GM12878 (cell line): ENCODE results near the gene HTR1D. TPM values are rescaled to one million over a fixed set of nuclear protein-coding genes. Genes with fewer than 3 reads are reported as not detected.

Experiments used
- ATAC-seq: fragments of 200-7000 bp; cut with Tn5 transposase; 3 replicates; pipeline ENCODE4 v1.9.1; 2020; ENCODE audit warnings: mild to moderate bottlenecking, moderate library complexity
- BruUV-seq: library from RNA; stranded (reverse); fragments of 400-500 nt; replicated peaks from 2 replicates; lab custom pipeline; 2021; lab: Mats Ljungman, UMichigan
- CTCF ChIA-PET: fragments of 300-600 bp; sonication (Branson Sonifier 250); formaldehyde crosslinking; extraction: SDS; loops from one replicate; lab custom pipeline; 2021; ENCODE audit warnings: inconsistent platforms; lab: Yijun Ruan, JAX
- POLR2A ChIA-PET: fragments of 350-600 bp; formaldehyde crosslinking; extraction: SDS; loops from one replicate; lab custom pipeline; 2021; ENCODE audit warnings: inconsistent platforms; lab: Charles Lee
- RAD21 ChIA-PET: fragments of 300-600 bp; sonication (Branson Sonifier 250); formaldehyde crosslinking; loops from one replicate; lab custom pipeline; 2023; ENCODE audit warnings: antibody characterized with exemption; ENCODE audit not compliant: unreplicated experiment; lab: Charles Lee
- SMC1A ChIA-PET: fragments of 300-600 bp; sonication (Branson Sonifier 250); formaldehyde crosslinking; loops from one replicate; lab custom pipeline; 2023; ENCODE audit not compliant: unreplicated experiment, uncharacterized antibody; lab: Charles Lee
- DNase-seq: peaks from one replicate; pipeline ENCODE4 v3.0.0-alpha.2; 2011; ENCODE audit warnings: low read depth, low spot score
- FAIRE-seq: peaks from 3 replicates; lab custom pipeline; 2011; peaks lifted over from hg19 to GRCh38; lab: Jason Lieb, UNC
- H2AFZ ChIP-seq: 2 replicates; pipeline ENCODE4 v1.6.0; 2011; ENCODE audit warnings: low read depth, low read length, control low read depth; ENCODE audit not compliant: control insufficient read depth
- H3K27ac ChIP-seq: 2 replicates; pipeline ENCODE4 v1.5.1; 2011; ENCODE audit warnings: control low read depth; ENCODE audit not compliant: control insufficient read depth, insufficient read depth
- H3K27me3 ChIP-seq, 2 experiments: replicated peaks in 1 of 2; 2 replicates each; pipeline versions ENCODE4 v1.6.0 to v1.6.1; 2011; ENCODE audit warnings: low read length in 1 of 2; ENCODE audit not compliant: control insufficient read depth in 2 of 2, insufficient read depth in 2 of 2
- H3K36me3 ChIP-seq, 2 experiments: 2 replicates each; pipeline ENCODE4 v1.5.1; 2011; ENCODE audit warnings: low read length in 1 of 2; ENCODE audit not compliant: control insufficient read depth in 2 of 2, insufficient read depth in 2 of 2
- H3K4me1 ChIP-seq: 2 replicates; pipeline ENCODE4 v1.6.1; 2011; ENCODE audit warnings: mild to moderate bottlenecking, low read length, moderate library complexity, mixed read lengths; ENCODE audit not compliant: control insufficient read depth, insufficient read depth
- H3K4me2 ChIP-seq: 2 replicates; pipeline ENCODE4 v1.6.0; 2011; ENCODE audit warnings: control low read depth; ENCODE audit not compliant: control insufficient read depth, insufficient read depth
- H3K4me3 ChIP-seq: fragments of 200-600 bp; sonication (generic); 2 replicates; pipeline ENCODE4 v1.5.1; 2016
- H3K79me2 ChIP-seq: 2 replicates; pipeline ENCODE4 v1.6.0; 2011; ENCODE audit warnings: low read length; ENCODE audit not compliant: control insufficient read depth, insufficient read depth
- H3K9ac ChIP-seq: 2 replicates; pipeline ENCODE4 v1.8.0; 2011; ENCODE audit warnings: low read length, control low read depth, mixed read lengths; ENCODE audit not compliant: control insufficient read depth, insufficient read depth
- H3K9me3 ChIP-seq: replicated peaks from 3 replicates; pipeline ENCODE4 v1.5.1; 2011; ENCODE audit warnings: mild to moderate bottlenecking, low read length; ENCODE audit not compliant: control insufficient read depth, insufficient read depth
- H4K20me1 ChIP-seq: 2 replicates; pipeline ENCODE4 v1.6.0; 2011; ENCODE audit not compliant: control insufficient read depth, insufficient read depth
- CBX5 ChIP-seq: sonication (generic); IDR thresholded peaks from 2 replicates; pipeline ENCODE4 v1.6.1; 2016; ENCODE audit warnings: low read depth, moderate library complexity, mild to moderate bottlenecking, inconsistent platforms
- GATAD2B ChIP-seq: fragments of 450-650 bp; conservative IDR thresholded peaks from 2 replicates; pipeline ENCODE4 v1.6.1; 2017; ENCODE audit warnings: low read depth, mild to moderate bottlenecking, moderate library complexity
- RAD21 ChIP-seq: IDR thresholded peaks from 2 replicates; pipeline ENCODE4 v1.6.1; 2011; ENCODE audit warnings: mild to moderate bottlenecking, low read depth, low read length, moderate library complexity; ENCODE audit not compliant: insufficient read depth
- SUPT20H ChIP-seq: IDR thresholded peaks from 2 replicates; pipeline ENCODE4 v1.6.1; 2011; ENCODE audit warnings: low read depth, mild to moderate bottlenecking, low read length, moderate library complexity, borderline replicate concordance; ENCODE audit not compliant: control insufficient read depth
- WGBS: methylation state at CpG from one replicate; pipeline ENCODE4 v1.1.6; 2016; ENCODE audit warnings: low lambda C conversion rate; ENCODE audit not compliant: insufficient replicate concordance, insufficient coverage; ENCODE audit errors: missing lambda C conversion rate; 5-methylcytosine and 5-hydroxymethylcytosine counted together
- in situ Hi-C: fragments of 300-500 bp; cut with MboI; formaldehyde crosslinking; loops from 9 replicates; pipeline ENCODE4 v1.14.3; 2018; ENCODE audit warnings: mixed read lengths
- intact Hi-C: fragments of 100-400 bp; cut with micrococcal nuclease; formaldehyde crosslinking; loops from one replicate; pipeline ENCODE4 v1.14.2; 2022; ENCODE audit not compliant: unreplicated experiment
- polyA plus RNA-seq, 11 experiments: library from polyadenylated mRNA; depleted of rRNA in 4 of 11; unstranded in 6 of 11; stranded (reverse) in 5 of 11; fragments of >200 nt; fragmentation: Nextera tagmentation in 4 of 11; fragmentation: Illumina TruSeq in 1 of 11; extraction: Ambion mirVana in 4 of 11; extraction: Trizol in 1 of 11; gene quantifications; 1 replicate in 1 of 11; 2 replicates in 10 of 11; pipeline versions ENCODE4 v1.2.1 to v1.2.3, GENCODE V29; 2011 to 2016; ENCODE audit warnings: inconsistent platforms in 2 of 11, missing spikeins in 2 of 11, low read depth in 1 of 11
- total RNA-seq, 4 experiments: library from RNA; depleted of rRNA in 3 of 4; stranded (reverse); fragments of >200 nt in 3 of 4; fragmentation: Illumina TruSeq in 1 of 4; extraction: Trizol in 1 of 4; gene quantifications; 2 replicates each; pipeline versions ENCODE4 v1.2.1 to v1.2.3, GENCODE V29; 2013 to 2021
- TF ChIP-seq, protein P1 (sequence below): fragments of 450-650 bp; IDR thresholded peaks from 2 replicates; pipeline ENCODE4 v1.6.1; 2017; ENCODE audit warnings: mild to moderate bottlenecking
- TF ChIP-seq, protein P2 (sequence below): fragments of 450-650 bp; conservative IDR thresholded peaks from 2 replicates; pipeline ENCODE4 v1.6.1; 2017; ENCODE audit warnings: mild to moderate bottlenecking, moderate library complexity
- TF ChIP-seq, protein P3 (sequence below): fragments of 450-650 bp; IDR thresholded peaks from 2 replicates; pipeline ENCODE4 v1.6.1; 2016; ENCODE audit warnings: mild to moderate bottlenecking

The HTR1D gene
- total and polyA plus RNA-seq, 10 of the 15 experiments (the other 5 are each of a cell fraction or from before 2014, with no cell fraction given), result 0.07 TPM; not detected in 9

DNA sequence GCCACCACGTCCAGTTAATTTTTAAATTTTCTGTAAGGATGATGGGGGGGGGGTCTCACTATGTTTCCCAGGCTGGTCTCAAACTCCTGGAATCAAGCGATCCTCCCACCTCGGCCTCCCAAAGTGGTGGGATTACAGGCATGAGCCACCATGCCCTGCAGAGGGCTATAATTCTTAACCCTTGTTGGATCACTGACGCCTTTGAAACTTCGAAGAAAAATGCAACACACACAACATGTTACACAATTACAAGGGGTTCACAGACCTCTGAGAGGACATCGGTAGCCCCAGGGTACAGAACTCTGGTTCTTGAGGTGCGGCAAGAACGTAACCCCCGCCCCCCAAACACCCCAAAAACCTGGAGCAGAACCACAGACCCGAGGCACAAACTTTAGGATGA lies 40.3 kb downstream of the HTR1D start:
- no peak for FAIRE-seq
- RAD21 ChIA-PET, result interaction anchor here (0.7 to 5.5 kb wide), 6 partner anchors 27 to 167 kb away, joined by 3 to 71 read pairs (median 4); partner anchors contain the start of gene HNRNPR
- TF ChIP-seq RAD21 (no peak), CBX5 (no peak), SUPT20H (no peak), GATAD2B (no peak)
- TF ChIP-seq, protein P1, sequence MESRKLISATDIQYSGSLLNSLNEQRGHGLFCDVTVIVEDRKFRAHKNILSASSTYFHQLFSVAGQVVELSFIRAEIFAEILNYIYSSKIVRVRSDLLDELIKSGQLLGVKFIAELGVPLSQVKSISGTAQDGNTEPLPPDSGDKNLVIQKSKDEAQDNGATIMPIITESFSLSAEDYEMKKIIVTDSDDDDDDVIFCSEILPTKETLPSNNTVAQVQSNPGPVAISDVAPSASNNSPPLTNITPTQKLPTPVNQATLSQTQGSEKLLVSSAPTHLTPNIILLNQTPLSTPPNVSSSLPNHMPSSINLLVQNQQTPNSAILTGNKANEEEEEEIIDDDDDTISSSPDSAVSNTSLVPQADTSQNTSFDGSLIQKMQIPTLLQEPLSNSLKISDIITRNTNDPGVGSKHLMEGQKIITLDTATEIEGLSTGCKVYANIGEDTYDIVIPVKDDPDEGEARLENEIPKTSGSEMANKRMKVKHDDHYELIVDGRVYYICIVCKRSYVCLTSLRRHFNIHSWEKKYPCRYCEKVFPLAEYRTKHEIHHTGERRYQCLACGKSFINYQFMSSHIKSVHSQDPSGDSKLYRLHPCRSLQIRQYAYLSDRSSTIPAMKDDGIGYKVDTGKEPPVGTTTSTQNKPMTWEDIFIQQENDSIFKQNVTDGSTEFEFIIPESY, result no peak
- TF ChIP-seq, protein P2, sequence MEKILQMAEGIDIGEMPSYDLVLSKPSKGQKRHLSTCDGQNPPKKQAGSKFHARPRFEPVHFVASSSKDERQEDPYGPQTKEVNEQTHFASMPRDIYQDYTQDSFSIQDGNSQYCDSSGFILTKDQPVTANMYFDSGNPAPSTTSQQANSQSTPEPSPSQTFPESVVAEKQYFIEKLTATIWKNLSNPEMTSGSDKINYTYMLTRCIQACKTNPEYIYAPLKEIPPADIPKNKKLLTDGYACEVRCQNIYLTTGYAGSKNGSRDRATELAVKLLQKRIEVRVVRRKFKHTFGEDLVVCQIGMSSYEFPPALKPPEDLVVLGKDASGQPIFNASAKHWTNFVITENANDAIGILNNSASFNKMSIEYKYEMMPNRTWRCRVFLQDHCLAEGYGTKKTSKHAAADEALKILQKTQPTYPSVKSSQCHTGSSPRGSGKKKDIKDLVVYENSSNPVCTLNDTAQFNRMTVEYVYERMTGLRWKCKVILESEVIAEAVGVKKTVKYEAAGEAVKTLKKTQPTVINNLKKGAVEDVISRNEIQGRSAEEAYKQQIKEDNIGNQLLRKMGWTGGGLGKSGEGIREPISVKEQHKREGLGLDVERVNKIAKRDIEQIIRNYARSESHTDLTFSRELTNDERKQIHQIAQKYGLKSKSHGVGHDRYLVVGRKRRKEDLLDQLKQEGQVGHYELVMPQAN, result no peak
- TF ChIP-seq, protein P3, sequence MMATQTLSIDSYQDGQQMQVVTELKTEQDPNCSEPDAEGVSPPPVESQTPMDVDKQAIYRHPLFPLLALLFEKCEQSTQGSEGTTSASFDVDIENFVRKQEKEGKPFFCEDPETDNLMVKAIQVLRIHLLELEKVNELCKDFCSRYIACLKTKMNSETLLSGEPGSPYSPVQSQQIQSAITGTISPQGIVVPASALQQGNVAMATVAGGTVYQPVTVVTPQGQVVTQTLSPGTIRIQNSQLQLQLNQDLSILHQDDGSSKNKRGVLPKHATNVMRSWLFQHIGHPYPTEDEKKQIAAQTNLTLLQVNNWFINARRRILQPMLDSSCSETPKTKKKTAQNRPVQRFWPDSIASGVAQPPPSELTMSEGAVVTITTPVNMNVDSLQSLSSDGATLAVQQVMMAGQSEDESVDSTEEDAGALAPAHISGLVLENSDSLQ, result no peak
- TF ChIP-seq, all 136 proteins: peak for 0
- no peak for DNase-seq
- Histone ChIP-seq H2AFZ (peak overlapping the region; percentile 90), H3K4me1 (peaks cover 19% of the 10 kb centered on the region), H3K9ac (peak overlapping the region; percentile 80), H3K9me3 (no peaks in the 10 kb centered on the region), H3K27me3 (no peaks in the 10 kb centered on the region), H4K20me1 (no peaks in the 10 kb centered on the region), H3K27ac (peak overlapping the region; percentile 47), H3K4me2 (peak overlapping the region; percentile 96), H3K36me3 (no peaks in the 10 kb centered on the region), H3K79me2 (no peaks in the 10 kb centered on the region), H3K4me3 (peak overlapping the region; percentile 62)
- POLR2A ChIA-PET, result interaction anchor here (1.7 kb wide), 1 partner anchor 58 kb away, joined by 4 read pairs; no protein-coding TSS in a partner anchor
- 48% methylated on average over 10 of the region's 10 CpGs for WGBS
- SMC1A ChIA-PET, result interaction anchor here (0.7 to 15.5 kb wide), 5 partner anchors 11 to 146 kb away, joined by 3 to 199 read pairs (median 5); no protein-coding TSS in a partner anchor
- in situ Hi-C loops (no loop called here), intact Hi-C loops (no loop called here)
- no peak for ATAC-seq
- no TSS peak for BruUV-seq
- CTCF ChIA-PET, result interaction anchor here (1.6 to 22.0 kb wide), 4 partner anchors 7 to 83 kb away, joined by 3 to 961 read pairs (median 22); no protein-coding TSS in a partner anchor
